Motor neuron (in vitro differentiated cells): ENCODE results near the gene RAB10. TPM values are rescaled to one million over a fixed set of nuclear protein-coding genes. Genes with fewer than 3 reads are reported as not detected.
"Not testable (repeated sequence)": the region's sequence is repeated elsewhere in the genome, so short reads cannot be mapped to it uniquely, and the experiment has no call there.

Source experiments
- ATAC-seq, 8 experiments: fragments of 200-7000 bp; cut with Tn5 transposase; replicated peaks in 6 of 8; 2 replicates each; pipeline ENCODE4 v1.8.0; 2021; ENCODE audit warnings: mild to moderate bottlenecking in 8 of 8, moderate library complexity in 8 of 8
- H3K27ac ChIP-seq, 2 donors: fragments of 250-450 bp; sonication (Bioruptor Pico); 2 replicates each; pipeline ENCODE4 v1.9.0; 2021; ENCODE audit warnings: antibody characterized with exemption in 2 of 2, mild to moderate bottlenecking in 2 of 2, moderate library complexity in 1 of 2
- H3K4me1 ChIP-seq, 2 donors: fragments of 250-450 bp; sonication (Bioruptor Pico); replicated peaks in 1 of 2; 2 replicates each; pipeline ENCODE4 v1.6.1; 2021; ENCODE audit warnings: antibody characterized with exemption in 2 of 2, mild to moderate bottlenecking in 2 of 2, moderate library complexity in 1 of 2
- H3K4me3 ChIP-seq, 5 donors: fragments of 250-450 bp; sonication (Bioruptor Pico); 2 replicates each; pipeline ENCODE4 v1.9.0; 2021; ENCODE audit warnings: antibody characterized with exemption in 5 of 5, mild to moderate bottlenecking in 5 of 5, moderate library complexity in 4 of 5
- WGBS, 10 experiments: fragments of 450-650 bp; shearing (Covaris generic); methylation state at CpG; one replicate each; pipeline ENCODE4 v1.0.0; 2022; 5-methylcytosine and 5-hydroxymethylcytosine counted together
- in situ Hi-C, 9 experiments: fragments of 400-800 bp; cut with MboI; loops; one replicate each; pipeline ENCODE4 v1.15.0; 2021; ENCODE audit warnings: low sequenced_read_pairs in 9 of 9, low pct_unique_long_range_greater_than_20kb in 2 of 9; ENCODE audit not compliant: unreplicated experiment in 9 of 9
- total RNA-seq, 8 experiments: library from RNA; unstranded; fragments of 300-600 nt; gene quantifications; 2 replicates each; pipeline versions ENCODE4 v1.2.3 to v1.2.4, GENCODE V29; 2022

The RAB10 gene
- total RNA-seq, 8 experiments from 2014 or later: 78.0 to 135 (median 86.2) TPM

DNA sequence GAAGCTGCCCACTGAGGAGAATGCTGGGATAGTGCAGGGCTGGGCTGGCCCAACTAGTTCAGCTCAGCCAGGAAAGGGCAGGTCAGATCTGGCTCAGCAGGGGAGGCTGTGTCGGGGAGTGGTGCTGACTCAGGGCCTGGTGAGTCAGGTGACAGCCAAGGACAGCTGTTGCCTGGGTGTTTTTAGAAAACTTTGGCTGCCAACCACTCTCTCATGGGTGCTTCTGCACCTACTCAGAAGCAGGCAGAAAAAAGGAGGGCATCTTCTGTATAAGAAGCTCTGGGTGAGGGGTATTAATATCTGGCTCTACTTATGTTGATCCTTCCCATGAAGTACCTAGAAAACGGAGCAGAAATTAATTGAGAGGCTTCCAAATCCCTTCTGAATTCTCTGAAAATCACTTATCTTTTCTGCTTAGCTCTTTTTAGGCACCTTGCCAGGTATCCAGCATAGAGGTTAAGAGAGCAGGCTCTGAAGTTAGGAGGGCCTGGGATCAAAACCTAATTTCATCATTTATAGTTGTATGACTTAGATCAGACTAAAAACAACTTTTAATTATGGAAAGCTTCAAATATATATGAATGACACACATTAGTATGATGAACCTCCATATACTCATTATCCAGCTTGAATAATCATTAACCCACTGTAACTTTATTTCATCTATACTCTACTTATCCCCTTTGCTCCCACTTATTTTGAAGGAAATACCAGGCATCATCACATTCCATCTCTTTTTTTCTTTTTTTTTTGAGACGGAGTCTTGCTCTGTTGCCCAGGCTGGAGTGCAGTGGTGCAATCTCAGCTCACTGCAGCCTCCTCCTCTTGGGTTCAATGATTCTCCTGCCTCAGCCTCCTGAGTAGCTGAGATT, 15.5 kb upstream of the RAB10 start:
- 30 to 100% (median 64%) methylated on average over 1 to 3 of the region's 3 CpGs for WGBS, 10 experiments
- peak; percentile 98 to 100 (median 100) for ATAC-seq
- H3K4me1 ChIP-seq: peaks cover 0 to 7% of the 10 kb centered on the region in 2 donors
- H3K4me3 ChIP-seq: no peak overlapping the region
- in situ Hi-C loops: no loop called here
- peak overlapping the region in 1 of 2 donors; percentile 6 for H3K27ac ChIP-seq

DNA sequence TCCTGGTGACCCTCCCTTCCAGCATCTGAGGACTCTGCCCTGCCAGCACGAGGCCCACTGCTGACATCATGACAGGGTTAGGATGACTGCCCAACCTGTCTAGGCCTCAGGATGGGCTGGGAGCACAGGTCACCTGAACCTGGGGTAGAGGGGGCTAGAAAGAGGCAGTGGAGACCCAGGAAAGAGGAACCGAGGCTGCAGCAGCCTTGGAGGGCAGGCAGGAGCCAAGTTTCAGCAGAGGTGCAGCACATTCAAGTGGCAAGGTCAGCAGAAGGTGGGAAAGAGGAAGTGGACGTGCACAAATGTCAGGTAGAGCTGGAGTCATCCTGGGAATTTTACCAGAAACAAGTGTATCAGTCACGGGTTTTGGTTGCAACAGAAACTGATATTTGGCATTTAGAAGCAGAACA, 13.6 kb upstream of the RAB10 start:
- no peak overlapping the region for H3K27ac ChIP-seq
- WGBS, 10 experiments: 0 to 100% (median 43%) methylated on average over 1 to 3 of the region's 4 CpGs; no CpG with 5 or more reads in 3 of the 10 experiments
- in situ Hi-C loops: no loop called here
- H3K4me3 ChIP-seq: no peak overlapping the region
- ATAC-seq: no peak
- H3K4me1 ChIP-seq: peaks cover 0 to 7% of the 10 kb centered on the region in 2 donors

DNA sequence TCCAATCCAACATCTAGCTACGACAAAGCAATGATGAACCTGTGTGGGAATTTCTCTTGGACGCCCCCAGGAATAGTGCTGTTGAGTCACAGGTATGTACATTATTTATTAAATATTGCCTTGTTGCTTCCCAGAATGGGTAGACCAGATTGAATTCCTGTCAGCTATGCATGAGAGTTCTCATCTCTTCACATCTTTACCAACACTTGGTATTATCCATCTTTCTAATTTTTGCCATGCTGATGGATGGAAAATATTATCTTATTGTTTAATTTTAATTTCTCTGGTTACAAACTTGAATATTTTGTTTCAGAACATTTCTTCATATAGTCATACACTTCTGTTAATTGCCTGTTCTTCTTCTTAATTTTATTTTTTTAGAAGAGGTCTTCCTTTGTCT, 9.6 kb upstream of the RAB10 start:
- no peaks in the 10 kb centered on the region for H3K4me1 ChIP-seq
- ATAC-seq: no peak
- in situ Hi-C loops: no loop called here
- H3K27ac ChIP-seq: no peak overlapping the region
- no peak overlapping the region for H3K4me3 ChIP-seq
- 67 to 100% (median 89%) methylated on average over 1 to 2 of the region's 2 CpGs; no CpG with 5 or more reads in 4 of the 10 experiments for WGBS, 10 experiments

DNA sequence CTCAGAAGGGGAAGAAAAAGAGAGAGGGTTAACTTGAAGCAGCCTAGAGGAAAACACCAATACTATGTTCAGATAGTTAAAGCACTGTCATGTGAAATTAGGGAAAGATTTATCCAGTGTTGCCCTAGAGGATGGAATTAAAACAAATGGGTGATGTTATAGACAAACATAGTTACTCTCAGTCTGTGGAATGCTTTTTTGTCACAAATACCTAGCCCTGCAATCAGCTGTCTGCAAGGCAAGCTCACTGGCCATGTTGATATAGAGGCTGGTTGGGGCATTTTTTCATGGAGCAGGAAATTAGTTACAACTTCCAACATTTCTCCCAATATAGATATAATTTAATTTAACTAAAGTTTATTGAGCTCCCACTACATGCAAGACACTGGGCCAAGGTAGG, 8.4 kb upstream of the RAB10 start:
- in situ Hi-C loops: no loop called here
- Histone ChIP-seq H3K4me1 (no peaks in the 10 kb centered on the region), H3K4me3 (no peak overlapping the region), H3K27ac (no peak overlapping the region)
- ATAC-seq: peak in 1 of 8 experiments; percentile 40

DNA sequence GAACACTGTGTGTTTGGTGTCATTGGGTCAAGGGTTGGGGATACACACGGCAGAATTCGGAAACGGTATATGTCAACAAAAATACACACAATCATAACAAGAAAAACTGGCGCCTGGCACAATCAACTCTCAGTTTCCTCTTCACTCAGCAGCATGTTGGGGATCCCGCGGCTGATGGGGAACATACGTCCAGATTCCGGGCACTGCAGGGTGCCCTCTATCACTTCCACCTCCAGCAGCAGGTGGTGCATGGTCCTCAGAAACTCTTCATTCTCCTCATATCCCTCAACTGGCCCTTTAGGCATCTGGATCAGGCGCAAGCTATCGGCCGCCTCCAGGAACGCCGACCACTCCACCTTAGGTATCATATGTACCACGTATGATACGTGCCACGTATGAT, 5.8 kb upstream of the RAB10 start:
- H3K4me1 ChIP-seq, H3K27ac ChIP-seq, ATAC-seq, H3K4me3 ChIP-seq, in situ Hi-C loops: not testable (repeated sequence)
- 83 to 100% (median 92%) methylated on average over 3 to 15 of the region's 16 CpGs; no CpG with 5 or more reads in 2 of the 10 experiments for whole genome bisulfite sequencing, 10 experiments

DNA sequence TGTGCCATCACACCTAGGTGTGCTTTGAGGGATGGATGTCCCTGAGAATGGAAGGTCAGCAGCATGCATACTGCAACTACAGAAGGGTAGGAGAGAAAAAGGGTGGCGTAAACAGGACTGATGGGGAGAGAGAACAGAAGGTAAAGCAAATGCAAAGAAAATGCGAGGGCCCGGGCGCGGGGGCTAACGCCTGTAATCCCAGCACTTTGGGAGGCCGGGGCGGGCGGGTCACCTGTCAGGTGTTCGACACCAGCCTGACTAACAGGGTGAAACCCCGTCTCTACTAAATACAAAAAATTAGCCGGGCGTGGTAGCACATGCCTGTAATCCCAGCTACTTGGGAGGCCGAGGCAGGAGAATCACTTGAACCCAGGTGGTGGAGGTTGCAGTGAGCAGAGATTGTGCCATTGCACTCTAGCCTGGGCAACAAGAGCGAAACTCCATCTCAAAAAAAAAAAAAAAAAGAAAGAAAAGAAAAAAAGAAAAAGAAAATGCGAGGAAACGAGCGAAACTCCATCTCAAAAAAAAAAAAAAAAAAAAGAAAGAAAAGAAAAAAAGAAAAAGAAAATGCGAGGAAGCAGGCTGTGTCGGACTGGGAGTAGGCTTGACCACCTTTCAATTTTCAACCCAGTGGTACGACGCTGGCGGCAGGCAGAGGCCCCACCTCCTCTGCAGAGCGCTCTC, 1.2 kb upstream of the RAB10 start:
- Histone ChIP-seq H3K4me3 (peak overlapping the region; percentile 67 to 87 (median 82)), H3K4me1 (peaks cover 8 to 12% of the 10 kb centered on the region in 2 donors), H3K27ac (peak overlapping the region; percentile 80 to 87)
- WGBS, 10 experiments: 0 to 65% (median 17%) methylated on average over 2 to 18 of the region's 24 CpGs; no CpG with 5 or more reads in 1 of the 10 experiments
- ATAC-seq: peak; percentile 9 to 38 (median 28)
- in situ Hi-C loops: not testable (repeated sequence)

DNA sequence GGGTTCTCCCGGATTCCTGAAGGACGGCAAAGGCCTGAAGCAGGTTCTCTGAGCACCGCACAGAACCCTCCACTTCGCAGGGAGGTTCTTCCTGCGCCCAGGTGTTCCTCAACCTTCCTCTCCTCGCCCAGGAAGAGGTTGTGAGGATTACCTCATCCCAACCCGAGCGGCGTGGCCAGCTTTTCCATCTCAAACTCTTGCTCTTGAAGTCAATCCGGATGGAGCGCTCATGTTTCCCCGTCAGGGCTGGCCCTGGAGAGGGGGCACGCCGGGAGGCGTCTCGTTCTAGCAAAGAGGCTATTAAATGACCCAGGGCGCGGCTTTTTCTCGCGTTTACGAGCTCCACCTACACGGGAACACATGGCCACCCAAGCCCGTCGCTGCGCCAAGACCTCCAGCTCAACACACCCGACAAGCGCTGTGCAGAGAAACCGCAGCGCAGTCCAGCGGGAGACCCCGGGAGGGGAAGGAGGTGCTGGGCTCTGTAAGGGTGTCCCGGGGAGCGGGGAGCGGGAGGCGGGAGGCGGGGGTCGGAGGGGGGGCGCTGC, 540 bp upstream of the RAB10 start:
- peak in 7 of 8 experiments; percentile 65 to 78 (median 76) for ATAC-seq
- Histone ChIP-seq H3K4me3 (peak overlapping the region; percentile 67 to 87 (median 82)), H3K27ac (peak overlapping the region; percentile 80 to 87), H3K4me1 (peaks cover 8 to 12% of the 10 kb centered on the region in 2 donors)
- in situ Hi-C loops: no loop called here
- 0 to 6% (median 0%) methylated on average over 1 to 11 of the region's 38 CpGs; no CpG with 5 or more reads in 1 of the 10 experiments for WGBS, 10 experiments

DNA sequence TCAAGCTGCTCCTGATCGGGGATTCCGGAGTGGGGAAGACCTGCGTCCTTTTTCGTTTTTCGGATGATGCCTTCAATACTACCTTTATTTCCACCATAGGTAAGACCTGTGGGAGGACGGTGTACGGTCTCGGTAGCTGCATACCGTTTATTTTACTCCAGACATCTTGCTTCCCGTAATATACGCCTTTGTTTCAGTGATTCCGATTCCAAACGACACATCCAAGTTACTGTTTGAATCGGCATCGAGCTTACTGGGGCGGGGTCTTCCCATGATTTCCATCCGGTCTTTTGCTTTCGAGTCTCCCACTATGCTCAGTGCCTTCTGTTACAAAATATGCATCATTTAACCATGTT, 731 bp downstream of the RAB10 start:
- peak overlapping the region; percentile 67 to 87 (median 82) for H3K4me3 ChIP-seq
- peaks cover 8 to 12% of the 10 kb centered on the region in 2 donors for H3K4me1 ChIP-seq
- H3K27ac ChIP-seq: peak overlapping the region; percentile 77 to 93
- 0 to 5% (median 0%) methylated on average over 2 to 17 of the region's 18 CpGs; no CpG with 5 or more reads in 3 of the 10 experiments for WGBS, 10 experiments
- in situ Hi-C loops: no loop called here
- ATAC-seq: no peak

DNA sequence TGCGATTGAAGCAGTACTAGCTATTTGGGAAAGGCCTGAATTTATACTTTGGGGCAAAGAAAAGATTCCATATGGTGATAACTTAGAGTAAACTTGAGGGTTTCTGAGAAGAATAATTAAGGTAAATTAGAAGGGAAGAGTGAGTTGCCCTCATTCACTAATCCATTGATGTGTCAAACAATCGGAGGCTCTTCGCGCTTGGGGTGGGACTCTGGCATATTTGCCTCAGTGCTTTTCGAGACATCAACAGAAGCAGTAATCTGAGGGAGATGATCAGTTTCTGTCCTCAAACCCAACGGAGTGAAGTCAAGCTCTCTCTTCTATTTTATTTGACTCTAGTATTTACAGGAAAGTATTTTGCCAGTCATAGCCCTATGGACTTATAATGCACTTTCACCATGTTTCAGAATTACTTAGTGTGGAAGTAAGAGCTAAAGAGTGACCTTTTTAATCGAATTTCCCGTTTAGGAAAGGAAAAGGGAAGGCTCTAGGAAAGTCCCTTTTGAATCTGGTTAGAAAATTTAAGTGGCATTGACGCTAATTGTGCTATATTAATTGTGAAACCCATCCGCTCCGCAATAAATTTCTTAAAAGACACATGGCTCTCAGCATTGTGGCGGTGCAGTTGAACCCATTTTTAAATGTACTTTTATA, 1.3 kb downstream of the RAB10 start:
- WGBS, 10 experiments: 0 to 17% (median 1%) methylated on average over 3 to 12 of the region's 12 CpGs
- H3K4me3 ChIP-seq: peak overlapping the region; percentile 67 to 87 (median 82)
- peaks cover 8 to 12% of the 10 kb centered on the region in 2 donors for H3K4me1 ChIP-seq
- ATAC-seq: no peak
- in situ Hi-C loops: no loop called here
- H3K27ac ChIP-seq: peak overlapping the region; percentile 77 to 93

DNA sequence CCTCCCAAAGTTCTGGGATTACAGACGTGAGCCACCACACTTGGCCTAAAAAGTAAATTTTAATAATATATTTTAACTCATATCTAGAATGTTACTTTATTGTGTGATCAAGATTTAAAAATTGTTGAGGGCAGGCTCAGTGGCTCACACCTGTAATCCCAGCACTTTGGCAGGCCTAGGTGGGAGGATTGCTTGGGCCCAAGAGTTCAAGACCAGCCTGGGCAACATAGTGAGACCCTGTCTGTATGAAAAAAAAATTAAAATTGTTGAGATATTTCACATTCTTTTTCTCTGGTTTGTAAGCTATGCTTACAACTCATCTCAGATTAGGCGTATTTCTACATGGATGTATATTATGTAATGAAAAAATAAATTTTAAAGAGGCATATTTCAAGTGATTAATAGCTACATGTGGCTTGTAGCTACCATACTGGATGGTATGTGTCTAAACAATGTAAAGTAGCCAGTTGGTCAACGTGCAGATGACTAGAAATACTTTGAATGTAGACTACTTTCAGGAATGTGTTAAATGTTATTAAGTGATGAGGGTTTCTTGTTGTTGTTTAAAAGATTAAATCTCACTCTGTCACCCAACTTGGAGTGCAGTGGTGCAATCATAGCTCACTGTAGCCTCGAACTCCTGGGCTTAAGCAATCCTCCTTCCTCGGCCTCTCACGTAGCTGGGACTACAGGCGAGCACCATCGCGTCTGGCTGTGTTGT, 5.9 kb downstream of the RAB10 start:
- in situ Hi-C loops: no loop called here
- 45 to 94% (median 74%) methylated on average over 2 to 9 of the region's 9 CpGs; no CpG with 5 or more reads in 1 of the 10 experiments for WGBS, 10 experiments
- Histone ChIP-seq H3K4me3 (no peak overlapping the region), H3K4me1 (peaks cover 2 to 11% of the 10 kb centered on the region in 2 donors), H3K27ac (no peak overlapping the region)
- peak in 1 of 8 experiments; percentile 52 for ATAC-seq

DNA sequence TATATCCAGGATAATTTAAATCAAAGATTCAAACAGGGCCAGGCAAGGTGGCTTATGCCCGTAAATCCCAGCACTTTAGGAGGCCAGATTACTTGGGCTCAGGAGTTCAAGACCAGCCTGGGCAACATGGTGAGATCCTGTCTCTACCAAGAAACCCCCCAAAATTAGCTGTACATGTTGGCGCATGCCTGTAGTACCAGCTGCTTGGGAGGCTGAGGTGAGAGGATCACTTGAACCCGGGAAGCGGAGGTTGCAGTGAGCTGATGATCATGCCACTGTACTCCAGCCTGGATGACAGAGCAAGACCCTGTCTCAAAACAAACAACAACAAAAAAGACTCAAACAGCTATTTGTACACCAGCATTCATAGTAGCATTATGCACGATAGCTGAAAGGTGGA, 9.2 kb downstream of the RAB10 start:
- no peak overlapping the region for H3K4me3 ChIP-seq
- ATAC-seq: no peak
- H3K27ac ChIP-seq: no peak overlapping the region
- 60 to 100% (median 94%) methylated on average over 1 to 5 of the region's 5 CpGs; no CpG with 5 or more reads in 3 of the 10 experiments for WGBS, 10 experiments
- peaks cover 0 to 3% of the 10 kb centered on the region in 2 donors for H3K4me1 ChIP-seq
- in situ Hi-C loops: no loop called here
